ENCODE results near the gene MUL1. TPM values are rescaled to one million over a fixed set of nuclear protein-coding genes. Genes with fewer than 3 reads are reported as not detected.

MUL1 gene
- total RNA-seq, 1 donor from 2014 or later: 32.4 TPM

DNA sequence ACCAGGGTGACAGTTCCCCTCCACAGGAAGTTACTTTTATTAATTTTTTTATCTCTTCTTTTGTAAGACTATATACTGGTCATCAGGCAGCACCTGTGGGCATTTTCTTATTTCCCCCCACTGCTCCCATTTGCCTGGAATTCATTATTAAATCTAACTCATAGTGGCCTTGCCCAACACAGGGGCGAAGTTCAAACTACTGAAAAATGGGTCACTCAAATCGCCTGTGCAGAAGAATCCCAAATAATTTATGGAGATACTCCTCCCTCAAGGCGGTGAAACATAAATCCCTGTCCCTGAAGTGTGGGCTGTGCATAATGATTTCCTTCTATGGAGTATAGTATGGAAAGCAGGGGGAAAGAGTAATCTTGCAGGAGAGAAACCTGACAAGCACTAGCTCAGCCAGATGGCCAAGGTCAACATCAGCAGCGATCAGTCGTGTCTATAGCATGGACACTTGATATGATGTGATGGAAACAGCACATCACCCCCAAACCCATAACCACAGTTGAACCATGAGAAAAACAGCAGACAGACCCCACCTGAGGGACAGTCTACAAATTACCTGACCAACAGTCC is 29.8 kb downstream of the MUL1 start:
- peaks cover 4% of the 10 kb centered on the region for H3K9me3 Mint-ChIP-seq (ENCODE audit: unreplicated experiment)
- peaks cover 6% of the 10 kb centered on the region for H3K27me3 Mint-ChIP-seq (ENCODE audit: unreplicated experiment)

DNA sequence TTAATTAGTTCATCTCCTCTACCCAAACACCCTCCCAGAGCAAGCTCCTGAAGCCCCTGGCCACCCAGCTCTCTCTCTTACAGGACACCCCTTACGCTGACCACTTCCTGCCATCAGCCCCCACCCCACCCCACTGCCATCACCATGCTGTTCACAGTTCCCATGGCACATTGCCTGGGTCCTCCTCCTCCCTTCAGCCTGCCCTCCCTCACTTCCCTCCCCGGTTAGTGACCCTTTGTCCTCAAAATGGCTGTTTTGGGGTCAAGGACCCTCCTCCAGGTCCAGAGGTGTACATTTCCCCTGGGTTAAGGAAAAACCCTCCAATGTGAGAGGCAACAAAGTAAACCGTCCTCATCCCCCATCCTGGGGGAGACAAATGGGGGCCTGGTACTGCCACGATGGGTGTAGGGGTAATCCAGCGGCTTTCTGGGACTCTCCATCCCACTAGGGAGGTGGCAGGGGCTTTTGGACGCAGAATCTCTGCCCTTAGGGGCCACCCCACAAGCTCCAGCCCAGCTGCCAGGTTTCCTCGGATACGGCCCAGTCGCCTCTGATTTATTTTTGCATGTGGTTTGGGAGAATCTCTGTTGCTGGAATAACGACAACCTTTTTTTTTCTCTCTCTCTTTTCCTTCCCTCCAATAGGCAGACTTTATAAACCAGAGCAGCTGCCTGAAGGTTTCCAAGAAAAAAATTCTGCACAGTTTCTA is 30.4 kb downstream of the MUL1 start:
- Mint-ChIP-seq H3K36me3 (ENCODE audit: unreplicated experiment) (no peaks in the 10 kb centered on the region), H3K4me1 (ENCODE audit: low read depth, unreplicated experiment) (peaks cover 40% of the 10 kb centered on the region), H3K27ac (ENCODE audit: unreplicated experiment) (no peak overlapping the region), H3K4me3 (ENCODE audit: unreplicated experiment) (peak overlapping the region; percentile 30), H3K27me3 (ENCODE audit: unreplicated experiment) (peaks cover 6% of the 10 kb centered on the region), H3K9me3 (ENCODE audit: unreplicated experiment) (peaks cover 4% of the 10 kb centered on the region)
- DNase-seq: no peak
- TF ChIP-seq, protein P1, sequence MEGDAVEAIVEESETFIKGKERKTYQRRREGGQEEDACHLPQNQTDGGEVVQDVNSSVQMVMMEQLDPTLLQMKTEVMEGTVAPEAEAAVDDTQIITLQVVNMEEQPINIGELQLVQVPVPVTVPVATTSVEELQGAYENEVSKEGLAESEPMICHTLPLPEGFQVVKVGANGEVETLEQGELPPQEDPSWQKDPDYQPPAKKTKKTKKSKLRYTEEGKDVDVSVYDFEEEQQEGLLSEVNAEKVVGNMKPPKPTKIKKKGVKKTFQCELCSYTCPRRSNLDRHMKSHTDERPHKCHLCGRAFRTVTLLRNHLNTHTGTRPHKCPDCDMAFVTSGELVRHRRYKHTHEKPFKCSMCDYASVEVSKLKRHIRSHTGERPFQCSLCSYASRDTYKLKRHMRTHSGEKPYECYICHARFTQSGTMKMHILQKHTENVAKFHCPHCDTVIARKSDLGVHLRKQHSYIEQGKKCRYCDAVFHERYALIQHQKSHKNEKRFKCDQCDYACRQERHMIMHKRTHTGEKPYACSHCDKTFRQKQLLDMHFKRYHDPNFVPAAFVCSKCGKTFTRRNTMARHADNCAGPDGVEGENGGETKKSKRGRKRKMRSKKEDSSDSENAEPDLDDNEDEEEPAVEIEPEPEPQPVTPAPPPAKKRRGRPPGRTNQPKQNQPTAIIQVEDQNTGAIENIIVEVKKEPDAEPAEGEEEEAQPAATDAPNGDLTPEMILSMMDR (IDR thresholded peaks at IDR 0.05; ENCODE audit: partially characterized antibody, unreplicated experiment): no peak

More for the DNA sequence above, 29.8 kb downstream of the MUL1 start:
- DNase-seq: no peak
- Mint-ChIP-seq H3K27ac (ENCODE audit: unreplicated experiment) (no peak overlapping the region), H3K4me1 (ENCODE audit: low read depth, unreplicated experiment) (peaks cover 45% of the 10 kb centered on the region), H3K4me3 (ENCODE audit: unreplicated experiment) (peak overlapping the region; percentile 30), H3K36me3 (ENCODE audit: unreplicated experiment) (no peaks in the 10 kb centered on the region)
- TF ChIP-seq, protein P1 (IDR thresholded peaks at IDR 0.05; ENCODE audit: partially characterized antibody, unreplicated experiment): no peak

DNA sequence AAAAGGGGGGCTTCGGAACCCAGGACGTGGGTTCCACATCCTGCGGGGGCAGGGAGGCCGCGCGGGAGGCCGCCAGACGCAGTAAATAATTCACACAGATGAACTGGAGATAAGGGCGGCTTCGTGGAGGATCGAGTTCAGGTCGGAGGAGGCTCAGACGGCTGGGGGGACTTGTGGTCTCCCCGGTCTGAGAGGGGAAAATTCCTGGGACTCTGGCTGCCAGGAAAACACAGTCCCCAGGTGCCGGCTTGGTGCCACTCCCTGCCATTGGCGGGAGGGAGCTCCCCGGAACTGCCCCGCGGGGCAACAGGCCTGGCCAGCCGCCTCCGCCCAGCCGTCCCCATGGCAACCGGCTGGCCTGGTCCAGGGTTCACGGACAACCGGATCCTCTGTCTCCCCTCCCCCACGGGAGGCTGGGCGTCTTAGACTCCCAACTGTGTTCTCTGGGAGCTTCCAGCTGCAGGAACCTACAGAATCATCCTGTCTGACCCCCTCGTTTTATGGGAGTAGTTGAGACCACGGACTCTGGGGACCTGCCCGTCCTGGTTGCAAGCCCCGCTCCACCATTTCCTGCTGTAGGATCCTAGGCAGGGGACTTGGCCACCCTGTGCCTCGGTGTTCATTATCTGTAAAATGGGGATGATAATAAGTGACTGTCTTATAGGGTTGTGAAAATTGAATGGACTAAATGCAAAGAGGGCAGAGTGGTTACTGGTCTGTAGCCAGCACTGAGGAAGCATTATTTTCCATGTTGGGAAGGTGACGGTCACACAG is 31.5 kb downstream of the MUL1 start:
- TF ChIP-seq, protein P1 (IDR thresholded peaks at IDR 0.05; ENCODE audit: partially characterized antibody, unreplicated experiment): no peak
- H3K36me3 Mint-ChIP-seq (ENCODE audit: unreplicated experiment): no peaks in the 10 kb centered on the region
- peaks cover 34% of the 10 kb centered on the region for H3K4me1 Mint-ChIP-seq (ENCODE audit: low read depth, unreplicated experiment)
- peaks cover 5% of the 10 kb centered on the region for H3K9me3 Mint-ChIP-seq (ENCODE audit: unreplicated experiment)
- DNase-seq: peak; percentile 64
- no peak overlapping the region for H3K4me3 Mint-ChIP-seq (ENCODE audit: unreplicated experiment)
- H3K27me3 Mint-ChIP-seq (ENCODE audit: unreplicated experiment): peaks cover 2% of the 10 kb centered on the region
- H3K27ac Mint-ChIP-seq (ENCODE audit: unreplicated experiment): no peak overlapping the region

DNA sequence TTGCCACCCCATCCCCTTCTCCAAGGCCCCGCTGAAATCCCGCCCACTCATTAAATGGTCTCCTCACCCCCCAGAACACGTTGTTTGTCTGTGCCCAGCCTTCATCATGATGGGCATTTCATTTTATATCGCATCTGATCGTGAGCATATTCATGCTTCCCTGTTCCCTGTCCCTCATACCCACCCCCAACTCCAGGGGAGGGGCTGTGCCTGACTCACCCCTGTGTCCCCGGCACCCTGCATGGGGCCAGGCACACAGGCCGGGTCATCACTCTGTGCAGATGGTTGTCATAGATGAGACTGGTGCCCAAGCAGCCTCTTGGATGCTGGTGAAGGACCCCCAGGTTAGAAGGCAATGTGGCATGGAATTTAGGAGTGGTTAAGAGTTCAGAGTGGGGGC is 33.0 kb downstream of the MUL1 start:
- no peak for DNase-seq
- Mint-ChIP-seq H3K4me3 (ENCODE audit: unreplicated experiment) (no peak overlapping the region), H3K36me3 (ENCODE audit: unreplicated experiment) (no peaks in the 10 kb centered on the region), H3K27ac (ENCODE audit: unreplicated experiment) (no peak overlapping the region), H3K4me1 (ENCODE audit: low read depth, unreplicated experiment) (peaks cover 29% of the 10 kb centered on the region), H3K9me3 (ENCODE audit: unreplicated experiment) (peaks cover 5% of the 10 kb centered on the region), H3K27me3 (ENCODE audit: unreplicated experiment) (peaks cover 1% of the 10 kb centered on the region)
- TF ChIP-seq, protein P1 (IDR thresholded peaks at IDR 0.05; ENCODE audit: partially characterized antibody, unreplicated experiment): no peak

All from glutamatergic neuron (in vitro differentiated cells).